ENCODE results near the gene HTR1D.
"Not testable (repeated sequence)": the region's sequence is repeated elsewhere in the genome, so short reads cannot be mapped to it uniquely, and the experiment has no call there.

Gene HTR1D

GRCh38 chr1:23217421-23218115, at the start of gene HTR1D:
HTR1D (minus strand) TSS chr1:23217502; CDS start chr1:23194219, 23,283 bp downstream.
- Histone ChIP-seq H3K27ac (peak within 1 kb of the TSS in 1 of 11 experiments; percentile 16; a peak in 1 of 22 replicates), H3K9me3 (replicated peaks in 1 of 11) (no peaks in the 10 kb centered on the region), H3K4me1 (peaks cover 0 to 21% (median 8%) of the 10 kb centered on the region in 10 experiments; a peak in 17 of 20 replicates), H3K27me3 (peaks cover 45 to 70% (median 59%) of the 10 kb centered on the region in 11 experiments), H3K4me3 (peak within 1 kb of the TSS; percentile 58 to 72 (median 60)), H3K4me2 (peak within 1 kb of the TSS; percentile 86 to 100 (median 98)), H3K9ac (peak within 1 kb of the TSS; percentile 21 to 73 (median 51); a peak in 17 of 22 replicates), H3K36me3 (no peaks in the 10 kb centered on the region), H4K20me1 (peaks cover 0 to 17% (median 9%) of the 10 kb centered on the region in 11 experiments; a peak in 11 of 22 replicates)
- TF ChIP-seq Cebpa-rat (IDR thresholded peaks at IDR 0.05): no peak

- TF ChIP-seq Cebpa-rat (IDR thresholded peaks at IDR 0.05): no peak
- Histone ChIP-seq H3K9ac (no peak overlapping the region), H3K36me3 (no peaks in the 10 kb centered on the region), H3K27ac (peak overlapping the region in 4 of 11 experiments; percentile 2 to 31 (median 16); a peak in 3 of 22 replicates), H3K4me2 (peak overlapping the region; percentile 12 to 58 (median 52); a peak in 19 of 22 replicates), H3K4me3 (no peak overlapping the region), H3K27me3 (no peaks in the 10 kb centered on the region), H3K4me1 (peaks cover 7 to 27% (median 16%) of the 10 kb centered on the region in 10 experiments), H3K9me3 (replicated peaks in 1 of 11) (0 out of 22 replicates have a peak, but pooled peaks cover 0 to 2% (median 0%) of the 10 kb centered on the region in 11 experiments), H4K20me1 (no peaks in the 10 kb centered on the region)
These were observed 46.1 kb upstream of the HTR1D start for GRCh38 chr1:23263380-23263887.

GRCh38 chr1:23258082-23258481, 40.8 kb upstream of the HTR1D start:
- H3K9me3 ChIP-seq (replicated peaks in 1 of 11): peaks cover 0 to 14% (median 8%) of the 10 kb centered on the region in 11 experiments; a peak in 12 of 22 replicates
- not testable (repeated sequence) for H3K27me3 ChIP-seq, H4K20me1 ChIP-seq, H3K36me3 ChIP-seq, H3K4me3 ChIP-seq, H3K27ac ChIP-seq, H3K4me2 ChIP-seq, H3K9ac ChIP-seq
- H3K4me1 ChIP-seq: peaks cover 0 to 14% (median 6%) of the 10 kb centered on the region in 10 experiments; a peak in 10 of 20 replicates

- not testable (repeated sequence) for H3K36me3 ChIP-seq, H3K9ac ChIP-seq, H3K27ac ChIP-seq, H3K4me3 ChIP-seq, H3K27me3 ChIP-seq, H3K4me2 ChIP-seq, H4K20me1 ChIP-seq
- H3K4me1 ChIP-seq: peaks cover 0 to 12% (median 7%) of the 10 kb centered on the region in 10 experiments; a peak in 11 of 20 replicates
- peaks cover 0 to 14% (median 8%) of the 10 kb centered on the region in 11 experiments; a peak in 12 of 22 replicates for H3K9me3 ChIP-seq (replicated peaks in 1 of 11)
These were observed 40.1 kb upstream of the HTR1D start for GRCh38 chr1:23257371-23257770.

GRCh38 chr1:23254584-23254983, 37.3 kb upstream of the HTR1D start:
- Histone ChIP-seq H4K20me1 (no peaks in the 10 kb centered on the region), H3K4me3 (no peak overlapping the region), H3K9me3 (replicated peaks in 1 of 11) (peaks cover 0 to 14% (median 8%) of the 10 kb centered on the region in 11 experiments; a peak in 12 of 22 replicates), H3K9ac (no peak overlapping the region), H3K36me3 (no peaks in the 10 kb centered on the region), H3K27me3 (no peaks in the 10 kb centered on the region), H3K4me1 (peaks cover 0 to 7% (median 0%) of the 10 kb centered on the region in 10 experiments; a peak in 3 of 20 replicates), H3K27ac (no peak overlapping the region), H3K4me2 (no peak overlapping the region)
- no peak for TF ChIP-seq Cebpa-rat (IDR thresholded peaks at IDR 0.05)

GRCh38 chr1:23251812-23252211, 34.5 kb upstream of the HTR1D start:
- no peak overlapping the region for H3K4me2 ChIP-seq
- no peak overlapping the region for H3K27ac ChIP-seq
- peaks cover 0 to 7% (median 0%) of the 10 kb centered on the region in 10 experiments; a peak in 3 of 20 replicates for H3K4me1 ChIP-seq
- H3K27me3 ChIP-seq: no peaks in the 10 kb centered on the region
- H4K20me1 ChIP-seq: no peaks in the 10 kb centered on the region
- H3K9ac ChIP-seq: no peak overlapping the region
- no peaks in the 10 kb centered on the region for H3K36me3 ChIP-seq
- no peak for TF ChIP-seq Cebpa-rat (IDR thresholded peaks at IDR 0.05)
- H3K4me3 ChIP-seq: no peak overlapping the region
- peaks cover 0 to 13% (median 7%) of the 10 kb centered on the region in 11 experiments; a peak in 12 of 22 replicates for H3K9me3 ChIP-seq (replicated peaks in 1 of 11)

- Histone ChIP-seq H3K4me3 (no peak overlapping the region), H3K4me2 (no peak overlapping the region), H3K9ac (no peak overlapping the region), H3K27ac (no peak overlapping the region), H4K20me1 (no peaks in the 10 kb centered on the region), H3K4me1 (peaks cover 0 to 7% (median 0%) of the 10 kb centered on the region in 10 experiments; a peak in 6 of 20 replicates), H3K36me3 (no peaks in the 10 kb centered on the region), H3K27me3 (no peaks in the 10 kb centered on the region), H3K9me3 (replicated peaks in 1 of 11) (no peaks in the 10 kb centered on the region)
- TF ChIP-seq Cebpa-rat (IDR thresholded peaks at IDR 0.05): no peak
These were observed 32.6 kb upstream of the HTR1D start for GRCh38 chr1:23249787-23250454.

GRCh38 chr1:23247276-23247675, 30.0 kb upstream of the HTR1D start:
- H3K9me3 ChIP-seq (replicated peaks in 1 of 11): no peaks in the 10 kb centered on the region
- no peak for TF ChIP-seq Cebpa-rat (IDR thresholded peaks at IDR 0.05)

GRCh38 chr1:23246274-23246673, 29.0 kb upstream of the HTR1D start:
- H3K9me3 ChIP-seq (replicated peaks in 1 of 11): no peaks in the 10 kb centered on the region
- no peaks in the 10 kb centered on the region for H3K27me3 ChIP-seq
- H3K9ac ChIP-seq: no peak overlapping the region
- H3K4me1 ChIP-seq: peaks cover 0 to 6% (median 0%) of the 10 kb centered on the region in 10 experiments; a peak in 3 of 20 replicates
- H3K36me3 ChIP-seq: no peaks in the 10 kb centered on the region
- H3K4me2 ChIP-seq: peak overlapping the region in 2 of 11 experiments; percentile 13 to 20; a peak in 1 of 22 replicates
- no peak overlapping the region for H3K27ac ChIP-seq
- TF ChIP-seq Cebpa-rat (IDR thresholded peaks at IDR 0.05): no peak
- no peak overlapping the region for H3K4me3 ChIP-seq
- H4K20me1 ChIP-seq: no peaks in the 10 kb centered on the region

More at GRCh38 chr1:23247276-23247675, 30.0 kb upstream of the HTR1D start:
- no peaks in the 10 kb centered on the region for H3K27me3 ChIP-seq
- H3K36me3 ChIP-seq: no peaks in the 10 kb centered on the region
- H3K4me2 ChIP-seq: no peak overlapping the region
- no peak overlapping the region for H3K4me3 ChIP-seq
- H3K27ac ChIP-seq: no peak overlapping the region
- peaks cover 0 to 6% (median 0%) of the 10 kb centered on the region in 10 experiments; a peak in 6 of 20 replicates for H3K4me1 ChIP-seq
- no peak overlapping the region for H3K9ac ChIP-seq
- H4K20me1 ChIP-seq: no peaks in the 10 kb centered on the region

Data from BLaER1 treated with 17β-estradiol and CSF1 and Interleukin-3, amounts not matched to agents 10 nM and 100 nM (cell line).